ENCODE data around the gene BNIP5. TPM values are rescaled to one million over a fixed set of nuclear protein-coding genes. Genes with fewer than 3 reads are reported as not detected.

Gene BNIP5
- total RNA-seq, 1 donor from 2014 or later: not detected

DNA sequence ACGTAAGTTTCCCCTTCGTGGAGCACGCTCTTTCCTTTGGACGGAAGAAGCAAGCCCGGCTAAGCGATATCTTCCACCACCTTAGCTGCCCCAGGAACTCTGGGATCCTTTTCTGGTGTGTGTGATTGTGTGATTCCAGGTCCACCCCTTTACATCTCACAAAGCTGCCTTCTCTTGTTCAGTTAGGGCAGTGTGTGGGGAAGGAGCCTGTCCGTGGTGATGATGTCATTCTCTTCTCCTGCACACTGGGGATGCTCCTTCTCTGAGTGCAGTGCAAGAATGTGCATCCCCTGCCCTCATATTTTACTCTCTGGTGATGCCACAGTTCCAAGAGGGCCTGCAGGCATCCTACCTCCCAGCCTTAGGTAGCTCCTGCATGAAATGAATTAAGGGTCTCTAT is 30.3 kb downstream of the BNIP5 start:
- ATAC-seq (no peak), DNase-seq (no peak)
- intact Hi-C loops (cut with micrococcal nuclease): no loop called here

DNA sequence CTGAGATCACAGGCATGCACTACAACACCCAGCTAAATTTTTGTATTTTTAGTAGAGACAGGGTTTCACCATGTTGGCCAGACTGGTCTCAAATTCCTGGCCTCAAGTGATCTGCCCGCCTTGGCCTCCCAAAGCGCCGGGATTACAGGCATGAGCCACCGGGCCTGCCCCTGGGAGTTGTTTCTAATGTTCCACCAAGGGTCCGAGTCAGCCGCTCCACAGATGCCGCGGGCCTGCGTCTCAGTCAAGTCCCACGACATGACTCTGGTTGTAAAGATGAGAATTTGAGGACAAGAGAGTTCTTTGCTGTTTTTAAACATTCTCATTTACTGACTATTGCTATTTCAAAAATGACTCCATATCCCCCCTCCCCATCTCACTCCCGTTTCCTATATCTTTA is 30.8 kb downstream of the BNIP5 start:
- no peak for ATAC-seq
- intact Hi-C loops (cut with micrococcal nuclease): no loop called here

DNA sequence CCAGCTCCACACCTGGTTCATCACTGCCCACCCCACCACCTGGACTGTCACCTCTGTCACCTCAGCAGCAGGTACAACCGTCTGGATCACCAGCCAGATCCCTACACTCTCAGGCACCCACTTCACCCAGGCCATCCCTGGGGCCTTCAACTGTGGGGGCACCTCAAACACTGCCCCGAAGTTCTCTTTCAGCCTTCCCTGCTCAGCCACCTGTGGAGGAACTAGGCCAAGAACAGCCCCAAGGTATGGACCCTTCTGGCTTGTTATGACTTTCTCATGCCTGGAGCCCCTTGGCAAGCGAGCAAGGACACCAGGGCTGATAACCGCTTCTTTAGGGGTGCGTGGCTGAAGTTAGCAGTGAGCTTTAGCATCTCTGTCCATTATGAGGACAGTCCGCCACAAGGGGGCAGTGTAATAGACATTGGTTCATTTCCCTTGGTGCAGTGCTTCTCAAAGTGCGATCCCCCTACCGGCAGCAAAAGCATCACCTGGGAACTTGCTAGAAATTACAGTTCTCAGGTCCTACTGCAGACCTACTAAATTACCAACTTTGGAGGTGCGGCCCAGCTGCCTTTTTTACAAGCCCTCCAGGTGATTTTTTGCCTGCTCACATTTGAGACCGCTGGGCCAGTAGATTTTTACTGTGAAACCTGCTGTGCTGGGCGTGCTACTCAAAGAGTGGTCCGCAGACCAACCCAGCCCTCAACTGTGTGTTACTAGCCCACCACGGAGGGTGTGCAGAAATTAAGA is 34.3 kb downstream of the BNIP5 start:
- intact Hi-C loops (cut with micrococcal nuclease): loop anchor here (5.0 kb wide), 1 partner anchor 55 kb away; no protein-coding TSS in a partner anchor
- ATAC-seq: peak; percentile 90
- peak; percentile 80 for DNase-seq

More for the DNA sequence above, 30.8 kb downstream of the BNIP5 start:
- DNase-seq: no peak

DNA sequence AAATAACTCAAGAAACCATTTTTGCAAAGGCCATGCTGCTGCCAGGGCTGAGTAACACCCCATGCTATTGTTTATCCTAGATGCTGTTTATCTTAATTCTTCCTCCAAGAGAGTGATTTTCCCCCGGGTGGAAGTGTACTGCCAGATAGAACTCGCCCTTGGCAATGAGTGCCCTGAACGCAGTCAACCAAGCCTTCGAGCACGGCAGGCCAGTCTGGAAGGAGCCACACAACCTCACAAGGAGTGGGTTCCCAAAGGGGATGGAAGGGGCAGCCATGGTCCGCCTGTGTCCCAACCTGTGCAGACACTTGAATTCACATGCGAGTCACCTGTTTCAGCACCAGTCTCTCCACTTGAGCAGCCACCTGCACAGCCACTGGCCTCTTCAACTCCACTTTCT is 34.9 kb downstream of the BNIP5 start:
- DNase-seq (no peak), ATAC-seq (no peak)
- intact Hi-C loops (cut with micrococcal nuclease): loop anchor here (5.0 kb wide), 1 partner anchor 56 kb away; no protein-coding TSS in a partner anchor

DNA sequence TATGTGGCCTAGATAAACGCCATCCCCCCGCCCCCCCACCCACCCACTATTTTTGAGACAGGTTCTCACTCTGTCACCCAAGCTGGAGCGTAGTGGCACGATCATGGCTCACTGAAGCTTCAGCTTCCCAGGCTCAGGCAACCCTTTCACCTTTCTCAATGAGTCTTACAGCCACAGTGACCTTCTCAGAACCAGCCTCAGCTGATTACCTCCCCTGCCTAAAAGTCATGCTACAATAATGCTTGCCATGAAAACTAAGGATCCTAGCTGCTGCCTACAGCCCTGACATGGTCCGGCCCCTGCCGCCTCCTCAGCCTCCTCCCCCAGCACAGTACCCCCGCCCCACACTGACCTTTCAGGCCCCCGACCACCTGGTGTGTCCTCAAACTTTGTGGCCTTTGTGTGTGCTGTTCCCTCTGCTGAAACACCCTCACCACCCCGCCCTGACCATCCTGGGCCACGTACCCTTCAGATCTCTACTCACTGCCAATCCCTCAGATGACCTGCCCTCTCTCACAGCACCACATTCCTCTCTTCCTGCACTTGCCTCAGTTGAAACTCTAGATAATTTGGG is 35.5 kb downstream of the BNIP5 start:
- intact Hi-C loops (cut with micrococcal nuclease): loop anchor here (5.0 kb wide), 1 partner anchor 56 kb away; no protein-coding TSS in a partner anchor
- ATAC-seq (no peak), DNase-seq (no peak)

DNA sequence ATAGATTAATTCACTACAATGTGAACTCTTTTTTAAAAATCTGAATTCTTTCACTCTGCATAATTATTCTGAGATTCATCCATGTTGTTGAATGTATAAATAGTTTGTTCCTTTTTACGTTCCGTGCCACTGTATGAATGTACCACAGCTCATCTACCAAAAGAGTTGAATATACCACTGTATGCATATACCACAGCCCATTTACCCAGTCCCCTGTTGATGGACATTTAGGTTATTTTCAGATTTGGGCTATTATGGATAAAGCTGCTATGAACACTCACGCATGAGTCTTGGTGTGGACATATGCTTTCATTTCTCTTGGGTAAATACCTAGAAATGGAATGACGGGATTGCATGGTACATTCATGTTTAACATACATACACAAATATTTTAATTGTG is 38.7 kb downstream of the BNIP5 start:
- ATAC-seq (no peak), DNase-seq (no peak)
- intact Hi-C loops (cut with micrococcal nuclease): no loop called here

DNA sequence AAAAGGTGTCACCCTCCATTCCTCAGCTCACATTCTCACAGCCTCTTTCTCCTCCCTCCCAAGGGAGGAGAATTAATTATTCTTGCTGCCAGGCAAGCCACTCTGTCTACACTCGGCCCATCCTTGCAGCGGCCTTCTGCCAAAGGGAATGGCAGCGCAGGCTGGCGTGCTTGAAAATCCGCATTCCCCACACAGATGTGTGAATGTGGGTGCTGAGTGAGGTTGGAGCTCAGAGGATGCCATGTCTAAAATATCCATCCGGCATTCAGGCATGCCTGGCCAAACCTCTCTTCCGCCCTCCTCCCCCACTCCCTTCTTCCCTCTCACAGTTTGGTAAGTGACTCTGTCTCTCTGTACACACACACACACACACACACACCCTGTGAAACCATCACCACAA is 39.2 kb downstream of the BNIP5 start:
- intact Hi-C loops (cut with micrococcal nuclease): no loop called here
- no peak for DNase-seq
- ATAC-seq: no peak

DNA sequence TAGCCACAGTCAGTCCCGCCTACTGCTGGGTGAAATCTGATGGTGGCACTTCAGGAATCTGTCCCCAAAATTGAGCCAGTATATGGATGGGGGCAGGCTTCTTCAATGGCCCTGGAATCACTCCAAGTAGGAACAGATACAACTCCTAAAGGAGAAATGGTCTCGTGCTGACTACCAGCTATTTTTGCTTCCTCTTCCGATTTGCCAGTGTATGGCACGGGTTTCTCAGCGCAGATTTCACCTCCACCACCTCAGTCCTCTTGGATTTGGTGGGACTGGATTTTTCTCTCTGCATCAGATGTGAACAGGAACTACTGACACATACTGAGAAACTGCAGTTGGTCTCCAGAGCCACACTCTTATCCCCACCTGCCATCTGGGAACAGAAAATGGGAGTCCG is 39.6 kb downstream of the BNIP5 start:
- intact Hi-C loops (cut with micrococcal nuclease): no loop called here
- no peak for ATAC-seq
- no peak for DNase-seq

DNA sequence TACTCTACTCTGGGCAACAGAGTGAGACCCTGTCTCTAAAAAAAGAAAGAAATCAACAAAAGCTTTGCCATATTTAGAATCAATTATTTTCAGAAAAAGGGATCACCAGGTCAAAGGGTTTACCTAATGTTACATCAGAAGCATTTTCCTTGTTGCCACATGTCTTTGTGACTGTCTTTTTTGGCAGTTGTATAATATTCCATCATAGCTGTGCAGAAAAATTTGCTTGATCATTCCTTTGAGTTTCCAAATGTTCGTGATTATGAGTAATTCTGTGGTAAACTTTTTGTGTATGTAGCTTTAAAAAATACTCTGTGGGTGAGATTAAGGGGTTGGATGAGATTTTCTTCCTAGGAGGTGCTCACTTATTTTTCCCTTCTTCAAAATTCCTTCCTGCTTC is 40.4 kb downstream of the BNIP5 start:
- ATAC-seq (no peak), DNase-seq (no peak)
- intact Hi-C loops (cut with micrococcal nuclease): no loop called here

DNA sequence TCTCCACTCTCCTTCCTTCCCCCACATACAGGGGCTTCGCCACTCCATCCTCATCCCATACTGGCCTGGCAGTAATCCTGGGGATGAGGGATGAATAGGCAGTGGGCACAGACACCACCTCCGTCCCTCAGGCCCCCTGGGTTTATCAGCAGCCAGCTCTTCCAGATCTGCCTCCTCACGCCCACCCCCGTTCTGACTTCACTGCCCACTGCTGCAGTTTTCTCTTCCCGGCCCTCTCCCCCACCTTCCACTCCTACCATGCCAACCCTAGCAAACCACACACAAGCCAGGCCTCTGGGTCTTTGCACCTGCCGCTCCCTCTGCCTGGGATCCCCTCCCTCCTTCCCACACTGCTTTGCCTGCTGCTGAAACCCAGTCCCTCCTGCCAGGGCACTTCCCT is 44.5 kb downstream of the BNIP5 start:
- ATAC-seq: no peak
- no peak for DNase-seq
- intact Hi-C loops (cut with micrococcal nuclease): no loop called here

DNA sequence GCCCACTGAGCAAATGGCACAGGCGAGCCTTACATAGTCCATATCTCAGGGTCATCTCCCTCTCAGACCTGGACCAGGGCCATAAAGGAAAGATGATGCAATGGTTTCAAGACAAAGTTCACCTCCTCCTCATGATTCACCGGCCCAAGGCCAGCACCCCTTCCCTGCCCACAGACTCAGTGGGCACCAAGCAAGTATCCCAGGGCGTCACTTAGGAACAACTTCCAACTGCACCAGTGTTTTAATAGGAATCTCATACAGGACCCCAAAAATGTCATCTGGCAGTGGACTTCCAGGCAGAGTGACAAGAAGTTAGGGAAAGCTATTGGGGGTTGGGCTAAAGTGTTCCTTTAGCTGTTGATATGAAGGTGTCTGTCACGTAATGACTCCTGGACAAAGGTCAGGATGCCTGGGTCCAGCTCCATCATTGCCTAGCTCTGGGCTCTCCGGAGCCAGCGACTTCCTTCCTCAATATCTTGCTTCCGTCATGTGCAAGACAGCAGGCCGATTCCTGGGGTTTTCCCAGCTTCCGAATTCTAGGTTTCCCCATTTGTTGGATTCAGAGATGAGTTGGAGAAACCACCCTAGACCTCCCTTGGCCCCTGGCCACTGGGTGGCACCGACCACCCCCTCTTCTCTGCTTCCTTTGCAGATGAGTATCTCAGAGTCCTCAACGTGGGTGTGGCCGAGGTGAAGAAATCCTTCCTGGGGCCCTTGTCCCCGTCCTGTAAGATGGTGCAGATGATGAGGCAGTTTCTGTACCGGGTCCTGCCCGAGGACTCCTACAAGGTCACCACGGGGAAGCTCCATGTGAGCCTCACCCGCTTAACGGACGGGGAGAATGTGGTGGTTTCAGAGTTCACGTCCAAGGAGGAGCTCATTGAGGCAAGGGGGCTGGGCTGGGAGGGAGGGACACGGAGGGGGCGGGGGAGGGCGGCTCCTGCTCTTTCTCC is 45.7 kb downstream of the BNIP5 start:
- intact Hi-C loops (cut with micrococcal nuclease): no loop called here
- ATAC-seq (no peak), DNase-seq (no peak)

DNA sequence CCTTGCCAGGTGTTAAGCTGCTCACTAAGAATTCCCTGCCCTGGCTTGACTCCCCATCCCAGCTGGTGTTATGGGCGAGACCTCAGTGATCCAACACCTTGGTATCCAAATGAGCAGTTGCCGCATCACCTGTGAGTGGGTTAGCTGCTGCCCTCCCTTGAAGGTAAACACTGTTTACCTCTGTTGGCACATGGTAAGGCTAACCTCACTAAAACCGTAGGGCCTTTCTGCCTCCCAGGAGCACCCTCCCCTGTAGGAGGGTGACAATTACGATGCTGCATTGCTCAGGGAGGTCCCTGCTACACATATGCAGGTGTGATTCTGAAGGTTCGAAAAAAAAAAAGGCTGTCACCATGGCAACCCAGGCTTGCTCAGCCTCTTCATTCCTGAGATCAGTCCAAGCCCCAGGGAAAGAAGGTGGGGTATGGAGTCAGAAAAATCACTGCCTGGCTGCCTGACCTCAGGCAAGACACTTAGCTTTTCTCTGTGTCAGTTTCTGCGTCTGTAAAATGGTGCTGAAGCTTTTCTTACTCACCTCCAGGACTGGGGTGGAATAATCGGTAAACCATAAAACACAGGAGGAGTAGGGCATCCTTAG is 47.3 kb downstream of the BNIP5 start:
- DNase-seq (no peak), ATAC-seq (no peak)
- intact Hi-C loops (cut with micrococcal nuclease): no loop called here

DNA sequence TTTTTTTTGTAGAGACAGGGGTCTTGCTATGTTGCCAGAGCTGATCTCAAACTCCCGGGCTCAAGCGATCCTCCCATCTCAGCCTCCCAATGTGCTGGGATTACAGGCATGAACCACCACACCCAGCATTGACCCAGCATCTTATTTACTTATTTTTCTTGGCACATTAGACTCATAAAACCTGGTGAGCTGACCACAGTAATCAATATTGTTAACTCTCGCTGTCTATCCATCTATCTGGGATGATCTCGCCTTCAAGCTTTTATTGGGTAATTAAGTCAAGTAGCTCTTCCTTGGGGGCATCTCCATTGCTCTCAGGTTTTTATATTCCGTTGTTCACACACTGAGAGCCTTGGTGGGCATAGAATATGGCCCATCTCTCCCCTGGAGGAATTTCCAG is 49.8 kb downstream of the BNIP5 start:
- intact Hi-C loops (cut with micrococcal nuclease): no loop called here
- DNase-seq (no peak), ATAC-seq (no peak)

DNA sequence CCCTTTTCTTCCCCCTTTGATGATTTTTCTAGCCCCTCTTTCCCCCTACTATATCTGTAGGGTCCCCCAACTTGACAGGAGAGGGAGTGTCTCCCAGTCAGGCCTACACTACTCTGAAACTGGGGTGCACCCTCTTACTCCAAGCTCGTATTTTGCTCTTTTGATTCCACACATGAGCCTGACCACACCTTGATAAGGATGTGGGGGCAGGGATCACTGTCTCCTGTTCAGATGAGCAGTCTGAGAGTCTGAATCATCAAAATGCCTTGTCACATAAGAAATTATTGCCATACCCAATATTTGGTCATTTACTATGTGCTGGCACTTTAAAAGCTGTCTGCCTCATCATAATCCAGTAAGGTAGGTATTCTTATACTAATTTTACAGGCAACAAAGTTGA is 50.9 kb downstream of the BNIP5 start:
- intact Hi-C loops (cut with micrococcal nuclease): no loop called here
- ATAC-seq: no peak

DNA sequence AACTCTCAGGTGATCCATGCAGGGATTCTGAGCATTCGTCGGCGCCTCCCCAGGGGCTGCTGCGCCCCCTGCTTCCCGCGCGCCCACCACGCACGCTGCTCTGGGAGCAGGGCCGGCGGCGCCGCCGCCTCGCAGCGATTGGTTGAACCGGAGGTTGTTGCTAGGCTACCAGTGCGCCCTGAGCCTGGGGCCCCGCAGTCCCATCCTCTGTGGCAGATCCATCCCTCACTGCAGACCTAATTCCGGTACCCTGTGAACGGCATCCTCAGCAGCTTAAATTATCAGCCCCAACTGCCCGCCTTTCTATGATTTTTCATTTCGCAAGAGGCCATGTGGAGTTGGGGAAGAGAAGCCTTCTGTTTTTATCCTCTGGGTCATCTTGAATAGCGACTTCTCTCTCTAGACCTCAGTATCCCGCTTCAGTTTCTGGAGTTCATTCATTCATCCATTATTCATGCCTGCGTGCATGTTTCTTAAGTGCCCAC is 51.5 kb downstream of the BNIP5 start:
- ATAC-seq (no peak), DNase-seq (no peak)
- intact Hi-C loops (cut with micrococcal nuclease): no loop called here

More for the DNA sequence above, 50.9 kb downstream of the BNIP5 start:
- no peak for DNase-seq

DNA sequence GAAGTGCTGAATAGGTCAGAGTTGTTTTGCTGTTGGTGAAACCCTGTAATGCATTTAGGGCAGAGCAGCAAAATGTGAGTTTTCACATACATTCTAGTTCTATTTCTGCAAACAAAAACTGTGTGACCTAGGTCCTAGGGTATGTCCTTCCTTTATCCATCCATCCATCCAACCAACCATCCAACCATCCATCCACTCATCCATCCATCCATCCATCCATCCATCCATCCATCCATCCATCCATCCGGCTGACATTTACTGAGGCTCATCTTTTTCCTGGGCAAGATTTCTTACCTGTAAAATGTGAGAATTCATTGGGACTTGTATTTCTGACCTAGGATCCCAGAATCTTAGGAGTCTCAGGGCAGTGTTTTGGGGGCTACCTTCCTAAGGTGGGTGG is 52.3 kb downstream of the BNIP5 start:
- intact Hi-C loops (cut with micrococcal nuclease): no loop called here
- no peak for ATAC-seq

DNA sequence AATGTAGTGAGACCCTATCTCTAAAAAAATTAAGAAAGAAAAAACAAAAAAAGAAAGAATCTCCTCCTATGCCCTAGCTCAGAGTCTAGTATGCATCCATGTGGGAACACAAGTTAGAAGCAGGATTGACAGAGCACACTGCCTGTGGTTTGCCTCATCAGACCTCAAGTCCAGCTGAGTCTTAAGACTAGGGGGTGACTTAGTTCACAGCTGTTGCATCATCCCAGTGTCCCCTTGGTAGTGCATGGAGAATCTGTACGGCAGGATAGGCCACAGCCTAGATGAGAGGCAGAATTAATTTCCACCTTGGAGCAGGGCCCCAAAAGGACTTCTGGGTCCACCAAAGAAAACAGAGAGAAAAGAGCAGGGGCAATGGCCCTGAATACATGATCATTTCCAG is 53.1 kb downstream of the BNIP5 start:
- no peak for ATAC-seq
- intact Hi-C loops (cut with micrococcal nuclease): no loop called here

More for the DNA sequence above, 52.3 kb downstream of the BNIP5 start:
- no peak for DNase-seq

DNA sequence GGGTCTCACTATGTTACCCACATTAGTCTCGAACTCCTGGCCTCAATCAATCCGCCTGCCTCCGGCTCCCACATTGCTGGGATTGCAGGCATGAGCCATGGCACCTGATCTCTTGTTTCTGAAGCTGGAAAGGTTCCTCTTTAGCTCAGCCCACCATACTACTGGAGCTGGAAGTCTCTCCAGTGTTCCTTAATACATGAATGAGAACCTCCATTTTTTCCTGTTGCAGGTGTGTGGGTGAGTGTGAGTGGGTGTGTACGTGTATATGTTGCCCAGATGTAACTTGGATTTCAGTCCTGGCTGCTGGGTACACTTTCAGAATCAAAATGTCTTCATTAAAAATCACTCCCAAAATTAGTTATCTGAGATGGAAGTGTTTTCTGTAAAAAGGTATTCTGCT is 55.7 kb downstream of the BNIP5 start:
- no peak for ATAC-seq
- intact Hi-C loops (cut with micrococcal nuclease): no loop called here
- no peak for DNase-seq

More for the DNA sequence above, 53.1 kb downstream of the BNIP5 start:
- no peak for DNase-seq

DNA sequence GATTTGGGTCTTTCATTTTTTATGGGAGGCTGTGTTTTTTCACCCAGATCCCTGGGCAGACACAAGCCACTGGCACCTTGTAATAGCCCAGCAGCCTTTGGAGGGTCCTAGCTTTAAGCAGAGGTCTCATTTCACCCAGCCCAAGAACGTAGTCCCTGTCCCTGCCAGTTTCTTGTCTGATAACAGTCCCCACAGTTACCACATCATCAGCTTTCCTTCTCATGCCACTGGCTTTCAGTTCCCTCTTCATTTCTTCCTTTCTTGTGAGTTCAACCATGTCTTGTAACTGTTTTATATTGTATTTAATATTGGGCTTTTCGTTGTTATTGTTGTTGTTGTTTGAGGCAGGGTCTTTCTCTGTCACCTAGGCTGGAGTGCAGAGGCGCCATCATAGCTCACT is 56.2 kb downstream of the BNIP5 start:
- intact Hi-C loops (cut with micrococcal nuclease): no loop called here
- ATAC-seq: no peak
- no peak for DNase-seq

Data from left ventricle myocardium superior (tissue), 1 donor.